ENCODE data around the gene SLX4IP.

The SLX4IP gene

GRCh38 chr20:10551732-10552724 lies 116.9 kb downstream of the SLX4IP start:
- H3K4me3 ChIP-seq (ENCODE audit: low read depth, low read length) = no peak overlapping the region
- TF ChIP-seq CTCF (IDR thresholded peaks at IDR 0.05; ENCODE audit: borderline replicate concordance, insufficient read depth, low read depth, low read length) = no peak

GRCh38 chr20:10553326-10553984 lies 118.3 kb downstream of the SLX4IP start:
- TF ChIP-seq CTCF (IDR thresholded peaks at IDR 0.05; ENCODE audit: borderline replicate concordance, insufficient read depth, low read depth, low read length) = peak; percentile 67
- H3K4me3 ChIP-seq (ENCODE audit: low read depth, low read length) = no peak overlapping the region

GRCh38 chr20:10554285-10554684 lies 119.2 kb downstream of the SLX4IP start:
- H3K4me3 ChIP-seq (ENCODE audit: low read depth, low read length) = no peak overlapping the region
- no peak for TF ChIP-seq CTCF (IDR thresholded peaks at IDR 0.05; ENCODE audit: borderline replicate concordance, insufficient read depth, low read depth, low read length)

GRCh38 chr20:10555393-10555792 lies 120.3 kb downstream of the SLX4IP start:
- no peak overlapping the region for H3K4me3 ChIP-seq (ENCODE audit: low read depth, low read length)
- TF ChIP-seq CTCF (IDR thresholded peaks at IDR 0.05; ENCODE audit: borderline replicate concordance, insufficient read depth, low read depth, low read length) = no peak

GRCh38 chr20:10555865-10556308 lies 120.8 kb downstream of the SLX4IP start:
- no peak overlapping the region for H3K4me3 ChIP-seq (ENCODE audit: low read depth, low read length)
- TF ChIP-seq CTCF (IDR thresholded peaks at IDR 0.05; ENCODE audit: borderline replicate concordance, insufficient read depth, low read depth, low read length) = no peak

GRCh38 chr20:10556519-10557083 lies 121.5 kb downstream of the SLX4IP start:
- no peak for TF ChIP-seq CTCF (IDR thresholded peaks at IDR 0.05; ENCODE audit: borderline replicate concordance, insufficient read depth, low read depth, low read length)
- H3K4me3 ChIP-seq (ENCODE audit: low read depth, low read length) = no peak overlapping the region

Measured in GM12875 (cell line).